ENCODE measurements around the gene VIT.

DNA sequence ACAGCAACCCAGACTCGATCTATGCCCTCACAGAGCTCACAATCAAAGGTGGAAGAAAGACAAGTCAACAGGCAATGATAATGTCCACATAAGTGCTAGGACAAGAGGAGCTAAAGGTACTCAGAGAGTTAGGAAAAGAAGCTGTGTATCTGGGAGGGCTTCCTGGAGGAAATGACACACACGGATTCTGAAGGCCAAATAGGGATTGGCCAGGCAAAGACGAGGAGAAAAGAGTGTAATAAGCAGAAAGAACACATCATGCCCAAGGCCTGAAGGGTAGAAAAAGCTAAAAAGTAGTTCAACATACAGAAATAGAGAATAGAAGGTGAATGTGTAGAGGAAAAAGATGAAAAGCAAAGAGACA lies 36.1 kb downstream of the VIT start:
- no peak for TF ChIP-seq POLR2A (IDR thresholded peaks at IDR 0.05)
- TF ChIP-seq, protein P1, sequence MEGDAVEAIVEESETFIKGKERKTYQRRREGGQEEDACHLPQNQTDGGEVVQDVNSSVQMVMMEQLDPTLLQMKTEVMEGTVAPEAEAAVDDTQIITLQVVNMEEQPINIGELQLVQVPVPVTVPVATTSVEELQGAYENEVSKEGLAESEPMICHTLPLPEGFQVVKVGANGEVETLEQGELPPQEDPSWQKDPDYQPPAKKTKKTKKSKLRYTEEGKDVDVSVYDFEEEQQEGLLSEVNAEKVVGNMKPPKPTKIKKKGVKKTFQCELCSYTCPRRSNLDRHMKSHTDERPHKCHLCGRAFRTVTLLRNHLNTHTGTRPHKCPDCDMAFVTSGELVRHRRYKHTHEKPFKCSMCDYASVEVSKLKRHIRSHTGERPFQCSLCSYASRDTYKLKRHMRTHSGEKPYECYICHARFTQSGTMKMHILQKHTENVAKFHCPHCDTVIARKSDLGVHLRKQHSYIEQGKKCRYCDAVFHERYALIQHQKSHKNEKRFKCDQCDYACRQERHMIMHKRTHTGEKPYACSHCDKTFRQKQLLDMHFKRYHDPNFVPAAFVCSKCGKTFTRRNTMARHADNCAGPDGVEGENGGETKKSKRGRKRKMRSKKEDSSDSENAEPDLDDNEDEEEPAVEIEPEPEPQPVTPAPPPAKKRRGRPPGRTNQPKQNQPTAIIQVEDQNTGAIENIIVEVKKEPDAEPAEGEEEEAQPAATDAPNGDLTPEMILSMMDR (IDR thresholded peaks at IDR 0.05), result no peak
- no peak for TF ChIP-seq EP300 (IDR thresholded peaks at IDR 0.05; ENCODE audit: low read depth)
- TF ChIP-seq POLR2AphosphoS5 (IDR thresholded peaks at IDR 0.05), result no peak
